ENCODE results near the gene PRC1.

GRCh38 chr15:90982135-90982534 is 12.2 kb downstream of the PRC1 start:
- TF ChIP-seq CTCF (IDR thresholded peaks at IDR 0.05; ENCODE audit: low read length) = no peak
- TF ChIP-seq EZH2 (IDR thresholded peaks at IDR 0.05; ENCODE audit: borderline replicate concordance, low read length) = no peak
